WTC11 (cell line): ENCODE measurements around the gene CFAP77. TPM values are rescaled to one million over a fixed set of nuclear protein-coding genes. Genes with fewer than 3 reads are reported as not detected.

Experiments
- ATAC-seq: fragments of 200-7000 bp; cut with Tn5 transposase; 2 replicates; pipeline ENCODE4 v1.10.0; 2021; ENCODE audit warnings: mild to moderate bottlenecking, moderate library complexity
- CTCF ChIA-PET: fragments of 300-600 bp; sonication (Branson Sonifier 250); formaldehyde crosslinking; loops from one replicate; lab custom pipeline; 2021; ENCODE audit warnings: antibody characterized with exemption; lab: Charles Lee
- POLR2A ChIA-PET: fragments of 350-600 bp; sonication (Branson Sonifier 250); formaldehyde crosslinking; loops from one replicate; lab custom pipeline; 2021; ENCODE audit warnings: antibody characterized with exemption; lab: Charles Lee
- DNase-seq: peaks from one replicate; pipeline ENCODE4 v3.0.0; 2021; ENCODE audit warnings: low spot score
- H3K27ac Mint-ChIP-seq: 2 replicates; pipeline ENCODE4 v1.8.0; 2021; ENCODE audit warnings: mixed read lengths
- H3K27me3 Mint-ChIP-seq: 2 replicates; pipeline ENCODE4 v1.8.0; 2021; ENCODE audit warnings: low read depth, mild to moderate bottlenecking, moderate library complexity, mixed read lengths
- H3K36me3 Mint-ChIP-seq: 2 replicates; pipeline ENCODE4 v1.8.0; 2021; ENCODE audit warnings: mixed read lengths
- H3K4me1 Mint-ChIP-seq: 2 replicates; pipeline ENCODE4 v1.8.0; 2022; ENCODE audit warnings: mixed read lengths
- H3K4me3 Mint-ChIP-seq: 2 replicates; pipeline ENCODE4 v1.8.0; 2021; ENCODE audit warnings: mild to moderate bottlenecking, moderate library complexity, mixed read lengths
- H3K9me3 Mint-ChIP-seq: 2 replicates; pipeline ENCODE4 v1.8.0; 2021; ENCODE audit warnings: mixed read lengths
- AR ChIP-seq: fragments of 250-450 bp; sonication (Bioruptor Pico); IDR thresholded peaks from 2 replicates; pipeline ENCODE4 v1.9.0; 2021; ENCODE audit warnings: mild to moderate bottlenecking
- ATF1 ChIP-seq: sonication (generic); formaldehyde crosslinking; IDR thresholded peaks from 2 replicates; pipeline ENCODE4 v1.8.1; 2023; ENCODE audit warnings: mild to moderate bottlenecking, moderate library complexity, missing genetic modification reagents
- ESRRA ChIP-seq: sonication (generic); formaldehyde crosslinking; IDR thresholded peaks from 2 replicates; pipeline ENCODE4 v1.8.1; 2022; ENCODE audit warnings: mild to moderate bottlenecking, missing genetic modification reagents, borderline replicate concordance
- MAX ChIP-seq: sonication (generic); formaldehyde crosslinking; IDR thresholded peaks from 2 replicates; pipeline ENCODE4 v1.8.0; 2022; ENCODE audit warnings: mild to moderate bottlenecking, missing genetic modification reagents
- NR3C1 ChIP-seq: sonication (generic); formaldehyde crosslinking; conservative IDR thresholded peaks from 2 replicates; pipeline ENCODE4 v1.8.1; 2023; ENCODE audit warnings: low read depth, mild to moderate bottlenecking, missing genetic modification reagents
- OVOL2 ChIP-seq: fragments of 250-450 bp; sonication (Bioruptor Pico); IDR thresholded peaks from 2 replicates; pipeline ENCODE4 v1.9.0; 2021; ENCODE audit warnings: mild to moderate bottlenecking, borderline replicate concordance
- PREB ChIP-seq: sonication (generic); formaldehyde crosslinking; IDR thresholded peaks from 2 replicates; pipeline ENCODE4 v1.8.1; 2022; ENCODE audit warnings: mild to moderate bottlenecking, missing genetic modification reagents, moderate library complexity, borderline replicate concordance
- TCF7 ChIP-seq: sonication (generic); formaldehyde crosslinking; IDR thresholded peaks from 2 replicates; pipeline ENCODE4 v1.8.0; 2022; ENCODE audit warnings: mild to moderate bottlenecking, low read depth, missing genetic modification reagents, moderate library complexity
- TP53 ChIP-seq: sonication (generic); formaldehyde crosslinking; IDR thresholded peaks from 2 replicates; pipeline ENCODE4 v1.8.1; 2023; ENCODE audit warnings: mild to moderate bottlenecking, missing genetic modification reagents
- ZNF121 ChIP-seq: sonication (generic); formaldehyde crosslinking; IDR thresholded peaks from 2 replicates; pipeline ENCODE4 v1.8.0; 2023; ENCODE audit warnings: missing genetic modification reagents
- ZNF396 ChIP-seq: fragments of 250-450 bp; sonication (Bioruptor Pico); IDR thresholded peaks from 2 replicates; pipeline ENCODE4 v1.8.0; 2021; ENCODE audit warnings: mild to moderate bottlenecking, moderate library complexity, borderline replicate concordance
- ZNF512 ChIP-seq: sonication (generic); formaldehyde crosslinking; IDR thresholded peaks from 2 replicates; pipeline ENCODE4 v1.8.1; 2022; ENCODE audit warnings: missing genetic modification reagents, borderline replicate concordance
- total RNA-seq: library from RNA; stranded (reverse); gene quantifications from 3 replicates; pipeline ENCODE4 v1.2.3, GENCODE V29; 2021
- TF ChIP-seq, protein P1 (sequence below): sonication (generic); formaldehyde crosslinking; IDR thresholded peaks from 2 replicates; pipeline ENCODE4 v1.8.0; 2023; ENCODE audit warnings: missing genetic modification reagents, mild to moderate bottlenecking, borderline replicate concordance
- TF ChIP-seq, protein P2 (sequence below): sonication (generic); formaldehyde crosslinking; IDR thresholded peaks from 2 replicates; pipeline ENCODE4 v1.8.1; 2022; ENCODE audit warnings: low read depth, missing genetic modification reagents, borderline replicate concordance
- TF ChIP-seq, protein P3 (sequence below): fragments of 200-600 bp; IDR thresholded peaks from 2 replicates; pipeline ENCODE4 v1.8.0; 2022; ENCODE audit warnings: antibody characterized with exemption

CFAP77 gene
- total RNA-seq, 1 experiment from 2014 or later = 1.2 TPM

DNA sequence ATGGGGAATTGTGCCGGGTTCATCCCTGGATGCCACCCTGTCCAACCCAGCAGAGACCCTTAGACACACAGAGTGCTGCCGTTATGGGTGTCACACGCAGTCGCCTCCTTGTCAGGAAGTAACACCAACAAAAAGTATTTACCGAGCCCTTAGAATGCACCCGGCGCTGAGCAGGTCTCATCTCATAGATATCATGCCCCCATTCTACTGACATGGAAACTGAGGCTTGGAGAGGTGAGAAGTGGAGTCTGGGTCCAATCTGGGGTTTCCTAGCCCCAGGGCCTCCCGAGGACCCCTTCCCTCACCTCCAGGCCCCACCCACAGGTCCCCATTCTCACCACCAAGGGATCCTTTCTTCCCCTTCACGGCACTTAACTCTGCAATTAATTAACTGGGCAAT lies 135.6 kb downstream of the CFAP77 start:
- POLR2A ChIA-PET = no interaction called here
- TF ChIP-seq, protein P1, sequence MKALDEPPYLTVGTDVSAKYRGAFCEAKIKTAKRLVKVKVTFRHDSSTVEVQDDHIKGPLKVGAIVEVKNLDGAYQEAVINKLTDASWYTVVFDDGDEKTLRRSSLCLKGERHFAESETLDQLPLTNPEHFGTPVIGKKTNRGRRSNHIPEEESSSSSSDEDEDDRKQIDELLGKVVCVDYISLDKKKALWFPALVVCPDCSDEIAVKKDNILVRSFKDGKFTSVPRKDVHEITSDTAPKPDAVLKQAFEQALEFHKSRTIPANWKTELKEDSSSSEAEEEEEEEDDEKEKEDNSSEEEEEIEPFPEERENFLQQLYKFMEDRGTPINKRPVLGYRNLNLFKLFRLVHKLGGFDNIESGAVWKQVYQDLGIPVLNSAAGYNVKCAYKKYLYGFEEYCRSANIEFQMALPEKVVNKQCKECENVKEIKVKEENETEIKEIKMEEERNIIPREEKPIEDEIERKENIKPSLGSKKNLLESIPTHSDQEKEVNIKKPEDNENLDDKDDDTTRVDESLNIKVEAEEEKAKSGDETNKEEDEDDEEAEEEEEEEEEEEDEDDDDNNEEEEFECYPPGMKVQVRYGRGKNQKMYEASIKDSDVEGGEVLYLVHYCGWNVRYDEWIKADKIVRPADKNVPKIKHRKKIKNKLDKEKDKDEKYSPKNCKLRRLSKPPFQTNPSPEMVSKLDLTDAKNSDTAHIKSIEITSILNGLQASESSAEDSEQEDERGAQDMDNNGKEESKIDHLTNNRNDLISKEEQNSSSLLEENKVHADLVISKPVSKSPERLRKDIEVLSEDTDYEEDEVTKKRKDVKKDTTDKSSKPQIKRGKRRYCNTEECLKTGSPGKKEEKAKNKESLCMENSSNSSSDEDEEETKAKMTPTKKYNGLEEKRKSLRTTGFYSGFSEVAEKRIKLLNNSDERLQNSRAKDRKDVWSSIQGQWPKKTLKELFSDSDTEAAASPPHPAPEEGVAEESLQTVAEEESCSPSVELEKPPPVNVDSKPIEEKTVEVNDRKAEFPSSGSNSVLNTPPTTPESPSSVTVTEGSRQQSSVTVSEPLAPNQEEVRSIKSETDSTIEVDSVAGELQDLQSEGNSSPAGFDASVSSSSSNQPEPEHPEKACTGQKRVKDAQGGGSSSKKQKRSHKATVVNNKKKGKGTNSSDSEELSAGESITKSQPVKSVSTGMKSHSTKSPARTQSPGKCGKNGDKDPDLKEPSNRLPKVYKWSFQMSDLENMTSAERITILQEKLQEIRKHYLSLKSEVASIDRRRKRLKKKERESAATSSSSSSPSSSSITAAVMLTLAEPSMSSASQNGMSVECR (CRISPR knock-in tag) = no peak
- no peak for TF ChIP-seq ESRRA (CRISPR knock-in tag)
- TF ChIP-seq, protein P2, sequence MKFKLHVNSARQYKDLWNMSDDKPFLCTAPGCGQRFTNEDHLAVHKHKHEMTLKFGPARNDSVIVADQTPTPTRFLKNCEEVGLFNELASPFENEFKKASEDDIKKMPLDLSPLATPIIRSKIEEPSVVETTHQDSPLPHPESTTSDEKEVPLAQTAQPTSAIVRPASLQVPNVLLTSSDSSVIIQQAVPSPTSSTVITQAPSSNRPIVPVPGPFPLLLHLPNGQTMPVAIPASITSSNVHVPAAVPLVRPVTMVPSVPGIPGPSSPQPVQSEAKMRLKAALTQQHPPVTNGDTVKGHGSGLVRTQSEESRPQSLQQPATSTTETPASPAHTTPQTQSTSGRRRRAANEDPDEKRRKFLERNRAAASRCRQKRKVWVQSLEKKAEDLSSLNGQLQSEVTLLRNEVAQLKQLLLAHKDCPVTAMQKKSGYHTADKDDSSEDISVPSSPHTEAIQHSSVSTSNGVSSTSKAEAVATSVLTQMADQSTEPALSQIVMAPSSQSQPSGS (CRISPR knock-in tag) = no peak
- TF ChIP-seq NR3C1 = no peak
- TF ChIP-seq ZNF512 (CRISPR knock-in tag) = no peak
- TF ChIP-seq TP53 (CRISPR knock-in tag) = no peak
- no peak for TF ChIP-seq PREB (CRISPR knock-in tag)
- TF ChIP-seq ZNF396 (CRISPR knock-in tag) = no peak
- TF ChIP-seq TCF7 (CRISPR knock-in tag) = no peak
- TF ChIP-seq ZNF121 (CRISPR knock-in tag) = no peak

DNA sequence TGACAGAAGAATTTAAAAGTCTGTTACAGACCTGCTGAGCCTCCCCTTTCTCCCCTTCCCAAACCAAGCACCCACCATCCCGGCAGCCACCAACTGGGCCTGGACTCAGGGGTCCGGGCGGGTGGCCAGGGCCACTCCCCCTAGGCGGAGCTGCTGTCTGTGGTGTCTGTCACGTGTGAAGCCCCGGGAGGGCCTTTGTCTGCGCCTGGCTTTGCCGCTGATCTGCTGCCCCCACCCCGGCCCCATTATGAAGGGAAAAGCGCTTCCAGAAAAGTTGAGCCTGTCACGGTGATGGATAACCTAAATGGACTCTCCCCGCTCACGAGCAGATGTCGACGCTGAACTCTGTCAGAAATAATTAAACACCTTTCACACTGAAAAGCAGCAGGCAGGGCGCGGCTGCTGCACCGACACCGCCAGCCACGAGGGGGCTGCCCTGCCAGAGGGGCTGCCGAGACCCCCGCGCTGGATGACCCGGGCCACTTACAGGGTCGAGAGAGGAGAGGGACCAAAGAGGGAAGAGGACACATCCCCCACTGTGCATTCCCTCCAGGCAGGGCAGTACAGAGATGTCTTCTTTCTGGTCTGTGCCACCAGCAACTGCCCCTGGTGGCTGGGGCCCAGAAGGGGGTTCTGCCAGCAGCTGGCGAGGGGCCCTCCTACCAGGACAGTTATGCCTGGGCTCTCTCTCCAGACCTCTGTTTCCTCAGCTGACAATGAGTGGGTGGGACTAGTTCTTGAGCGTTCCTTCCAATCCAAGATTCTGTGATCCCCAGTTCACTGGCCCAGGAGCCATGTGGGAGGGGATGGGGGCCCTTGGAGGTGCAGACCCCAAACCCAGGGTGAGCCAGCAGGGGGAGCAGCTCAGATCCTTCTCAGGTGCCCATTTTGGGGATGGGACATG lies 136.4 kb downstream of the CFAP77 start:
- Mint-ChIP-seq H3K36me3 (no peaks in the 10 kb centered on the region), H3K27me3 (no peaks in the 10 kb centered on the region), H3K4me3 (peak overlapping the region; percentile 66), H3K27ac (no peak overlapping the region), H3K4me1 (peaks cover 24% of the 10 kb centered on the region), H3K9me3 (no peaks in the 10 kb centered on the region)
- POLR2A ChIA-PET = no interaction called here
- DNase-seq (peak; percentile 78), ATAC-seq (peak; percentile 70)
- CTCF ChIA-PET = interaction anchor here (0.6 to 3.1 kb wide), 53 partner anchors 9 to 1500 kb away, joined by 3 to 63 read pairs (median 4); partner anchors contain the start of genes CFAP77, DDX31, SETX and SPACA9
- TF ChIP-seq, protein P3, sequence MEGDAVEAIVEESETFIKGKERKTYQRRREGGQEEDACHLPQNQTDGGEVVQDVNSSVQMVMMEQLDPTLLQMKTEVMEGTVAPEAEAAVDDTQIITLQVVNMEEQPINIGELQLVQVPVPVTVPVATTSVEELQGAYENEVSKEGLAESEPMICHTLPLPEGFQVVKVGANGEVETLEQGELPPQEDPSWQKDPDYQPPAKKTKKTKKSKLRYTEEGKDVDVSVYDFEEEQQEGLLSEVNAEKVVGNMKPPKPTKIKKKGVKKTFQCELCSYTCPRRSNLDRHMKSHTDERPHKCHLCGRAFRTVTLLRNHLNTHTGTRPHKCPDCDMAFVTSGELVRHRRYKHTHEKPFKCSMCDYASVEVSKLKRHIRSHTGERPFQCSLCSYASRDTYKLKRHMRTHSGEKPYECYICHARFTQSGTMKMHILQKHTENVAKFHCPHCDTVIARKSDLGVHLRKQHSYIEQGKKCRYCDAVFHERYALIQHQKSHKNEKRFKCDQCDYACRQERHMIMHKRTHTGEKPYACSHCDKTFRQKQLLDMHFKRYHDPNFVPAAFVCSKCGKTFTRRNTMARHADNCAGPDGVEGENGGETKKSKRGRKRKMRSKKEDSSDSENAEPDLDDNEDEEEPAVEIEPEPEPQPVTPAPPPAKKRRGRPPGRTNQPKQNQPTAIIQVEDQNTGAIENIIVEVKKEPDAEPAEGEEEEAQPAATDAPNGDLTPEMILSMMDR = peak; percentile 45
- TF ChIP-seq ATF1 (CRISPR knock-in tag) (no peak), OVOL2 (CRISPR knock-in tag) (no peak), PREB (CRISPR knock-in tag) (no peak), MAX (CRISPR knock-in tag) (peak; percentile 17; the same call in 1 of the 2 replicates), AR (CRISPR knock-in tag) (no peak)

More for the DNA sequence above, 135.6 kb downstream of the CFAP77 start:
- no peaks in the 10 kb centered on the region for H3K9me3 Mint-ChIP-seq
- no peak overlapping the region for H3K27ac Mint-ChIP-seq
- no peak for ATAC-seq
- H3K36me3 Mint-ChIP-seq = no peaks in the 10 kb centered on the region
- DNase-seq = no peak
- CTCF ChIA-PET = interaction anchor here (0.7 to 3.1 kb wide), 17 partner anchors 9 to 133 kb away, joined by 4 to 63 read pairs (median 10); no protein-coding TSS in a partner anchor
- no peak overlapping the region for H3K4me3 Mint-ChIP-seq
- H3K4me1 Mint-ChIP-seq = peaks cover 27% of the 10 kb centered on the region
- H3K27me3 Mint-ChIP-seq = no peaks in the 10 kb centered on the region
